ENCODE results near the gene ANKRD12.

- TF ChIP-seq CTCF (conservative IDR thresholded peaks at IDR 0.05; ENCODE audit: low read depth in 2 of 2) (no peak), EZH2phosphoT487 (IDR thresholded peaks at IDR 0.05; ENCODE audit: unreplicated experiment) (no peak), STAT1 (IDR thresholded peaks at IDR 0.05; ENCODE audit: unreplicated experiment) (no peak), REST (IDR thresholded peaks at IDR 0.05; ENCODE audit: unreplicated experiment) (no peak), JUNB (IDR thresholded peaks at IDR 0.05; ENCODE audit: unreplicated experiment) (no peak), POLR2AphosphoS5 (IDR thresholded peaks at IDR 0.05; ENCODE audit: low read depth) (peak; percentile 75), EZH2 (IDR thresholded peaks at IDR 0.05; ENCODE audit: low read depth, unreplicated experiment) (no peak), ZNF331 (CRISPR knock-in tag; IDR thresholded peaks at IDR 0.05; ENCODE audit: low read depth) (no peak), CREB1 (CRISPR knock-in tag; IDR thresholded peaks at IDR 0.05; ENCODE audit: low read depth) (peak; percentile 38; the same call in 1 of the 2 replicates), NANOG (IDR thresholded peaks at IDR 0.05; ENCODE audit: borderline replicate concordance) (no peak), ETS1 (IDR thresholded peaks at IDR 0.05) (no peak), ZNF114 (CRISPR knock-in tag; IDR thresholded peaks at IDR 0.05) (no peak)
Observed at GRCh38 chr18:9102508-9103375, 33.8 kb upstream of the ANKRD12 start, which contains the start of gene NDUFV2.
